HL-60 (cell line): Measurements from ENCODE around the gene TNK2.

ENCODE experiments used
- DNase-seq, 2 experiments: peaks; one replicate each; pipeline ENCODE4 v3.0.0-alpha.2; 2010 to 2020; ENCODE audit warnings: low read depth in 1 of 2, low spot score in 1 of 2
- H3K27ac ChIP-seq: fragments of 250-450 bp; sonication (Bioruptor Pico); replicated peaks from 2 replicates; pipeline ENCODE4 v1.5.1; 2020; ENCODE audit warnings: mild to moderate bottlenecking, moderate library complexity
- H3K27me3 ChIP-seq: fragments of 250-450 bp; sonication (Bioruptor Pico); 2 replicates; pipeline ENCODE4 v1.5.1; 2021; ENCODE audit warnings: mild to moderate bottlenecking, moderate library complexity; ENCODE audit not compliant: insufficient read depth, poor library complexity, severe bottlenecking
- H3K4me3 ChIP-seq: replicated peaks from 2 replicates; pipeline ENCODE4 v1.5.1; 2011; ENCODE audit warnings: mild to moderate bottlenecking, control low read depth, low read length; ENCODE audit not compliant: insufficient read depth
- CTCF ChIP-seq: IDR thresholded peaks from one replicate; pipeline ENCODE4 v1.5.1; 2011; ENCODE audit warnings: low read length, control low read depth, inconsistent platforms; ENCODE audit not compliant: insufficient read depth
- GABPA ChIP-seq: IDR thresholded peaks from 2 replicates; pipeline ENCODE4 v1.6.1; 2012; ENCODE audit warnings: low read depth
- POLR2AphosphoS5 ChIP-seq: IDR thresholded peaks from 2 replicates; pipeline ENCODE4 v1.6.1; 2012; ENCODE audit warnings: low read depth
- REST ChIP-seq: IDR thresholded peaks from 2 replicates; pipeline ENCODE4 v1.6.1; 2012; ENCODE audit warnings: low read depth; ENCODE audit not compliant: insufficient replicate concordance
- SPI1 ChIP-seq: IDR thresholded peaks from 2 replicates; pipeline ENCODE4 v1.6.1; 2012; ENCODE audit warnings: low read depth, mild to moderate bottlenecking, borderline replicate concordance

TNK2 gene

GRCh38 chr3:195870937-195871336, 37.4 kb downstream of the TNK2 start:
- DNase-seq, result no peak
- Histone ChIP-seq H3K27ac (no peak overlapping the region), H3K27me3 (no peaks in the 10 kb centered on the region), H3K4me3 (no peak overlapping the region)
- no peak for TF ChIP-seq REST
- no peak for TF ChIP-seq SPI1
- TF ChIP-seq CTCF, result no peak
- no peak for TF ChIP-seq POLR2AphosphoS5
- no peak for TF ChIP-seq GABPA

- Histone ChIP-seq H3K4me3 (no peak overlapping the region), H3K27ac (no peak overlapping the region), H3K27me3 (no peaks in the 10 kb centered on the region)
- no peak for DNase-seq
- TF ChIP-seq CTCF (no peak), REST (no peak), GABPA (no peak), POLR2AphosphoS5 (no peak), SPI1 (no peak)
Measured at GRCh38 chr3:195870442-195870841, 37.9 kb downstream of the TNK2 start.

- H3K27ac ChIP-seq, result no peak overlapping the region
Measured at GRCh38 chr3:195869413-195870001, 38.8 kb downstream of the TNK2 start.

More at GRCh38 chr3:195869413-195870001, 38.8 kb downstream of the TNK2 start:
- Histone ChIP-seq H3K4me3 (no peak overlapping the region), H3K27me3 (no peaks in the 10 kb centered on the region)
- TF ChIP-seq CTCF (no peak), GABPA (no peak), SPI1 (no peak), POLR2AphosphoS5 (no peak), REST (no peak)
- no peak for DNase-seq
